ENCODE data around the gene ZBTB3. TPM values are rescaled to one million over a fixed set of nuclear protein-coding genes. Genes with fewer than 3 reads are reported as not detected.

ZBTB3 gene
- total RNA-seq, 1 experiment from 2014 or later = 12.0 TPM

DNA sequence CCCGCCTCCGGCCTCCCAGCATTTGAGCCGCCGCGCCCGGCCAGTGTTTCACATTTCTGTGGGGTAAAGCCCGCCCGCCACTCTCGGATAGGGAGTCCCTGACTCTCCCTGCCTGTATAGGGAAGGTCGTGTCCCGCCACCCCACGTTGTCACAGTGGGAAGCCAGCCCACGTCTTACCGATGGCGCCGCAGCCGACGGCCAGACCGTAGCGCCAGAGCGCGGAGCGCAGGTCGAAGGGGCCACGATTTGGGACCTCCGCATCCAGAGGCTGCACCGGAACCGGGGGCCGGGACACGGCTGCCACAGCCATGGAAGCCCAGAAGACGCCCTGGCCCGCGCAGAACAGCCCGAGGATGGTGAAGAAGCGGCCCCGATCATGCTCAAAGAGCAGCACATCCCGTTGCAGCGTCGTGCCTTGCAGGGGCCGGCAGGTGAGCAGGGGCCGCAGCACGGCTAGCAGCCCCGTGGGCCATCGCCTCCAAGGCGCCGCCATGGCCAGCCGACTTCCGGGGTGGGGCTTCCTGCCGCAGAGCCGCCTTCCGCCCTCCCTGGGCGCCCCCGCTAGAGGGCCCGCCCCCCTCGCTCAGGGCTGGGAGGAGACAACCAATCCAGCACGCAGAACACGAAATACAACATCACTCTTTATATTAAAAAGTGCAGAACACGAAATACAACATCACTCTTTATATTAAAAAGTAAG, 37.7 kb upstream of the ZBTB3 start, which contains the start of gene TMEM223:
Gene TMEM223, minus strand, starts transcription at position 506 of the 701 bp plus-strand sequence. Its CDS starts 12 bp downstream, at position 494.
- Histone ChIP-seq H3K27me3 (replicated peaks; ENCODE audit: insufficient read depth, low read depth, low read length, poor library complexity) (no peaks in the 10 kb centered on the region), H3K4me3 (ENCODE audit: low read depth, low read length, poor library complexity, severe bottlenecking) (peak within 1 kb of the TSS; percentile 97), H3K9me3 (ENCODE audit: low read depth, low read length, poor library complexity, severe bottlenecking) (no peaks in the 10 kb centered on the region), H3K27ac (ENCODE audit: low read depth, low read length, poor library complexity, severe bottlenecking) (peak within 1 kb of the TSS; percentile 91), H3K4me1 (ENCODE audit: insufficient read depth, low read length, poor library complexity, severe bottlenecking) (peaks cover 37% of the 10 kb centered on the region), H3K36me3 (ENCODE audit: insufficient read depth, low read length, poor library complexity, severe bottlenecking) (peaks cover 67% of the 10 kb centered on the region)
- ChIA-PET CTCF (interaction anchor here (0.6 kb wide), 1 partner anchor 65 kb away, joined by 3 read pairs; no protein-coding TSS in a partner anchor), POLR2A (ENCODE audit: low non-redundant PET) (interaction anchor here (0.6 kb wide), 1 partner anchor 93 kb away, joined by 6 read pairs; no protein-coding TSS in a partner anchor)
- peak; percentile 95 for DNase-seq (ENCODE audit: low spot score)
- TF ChIP-seq, protein P1, sequence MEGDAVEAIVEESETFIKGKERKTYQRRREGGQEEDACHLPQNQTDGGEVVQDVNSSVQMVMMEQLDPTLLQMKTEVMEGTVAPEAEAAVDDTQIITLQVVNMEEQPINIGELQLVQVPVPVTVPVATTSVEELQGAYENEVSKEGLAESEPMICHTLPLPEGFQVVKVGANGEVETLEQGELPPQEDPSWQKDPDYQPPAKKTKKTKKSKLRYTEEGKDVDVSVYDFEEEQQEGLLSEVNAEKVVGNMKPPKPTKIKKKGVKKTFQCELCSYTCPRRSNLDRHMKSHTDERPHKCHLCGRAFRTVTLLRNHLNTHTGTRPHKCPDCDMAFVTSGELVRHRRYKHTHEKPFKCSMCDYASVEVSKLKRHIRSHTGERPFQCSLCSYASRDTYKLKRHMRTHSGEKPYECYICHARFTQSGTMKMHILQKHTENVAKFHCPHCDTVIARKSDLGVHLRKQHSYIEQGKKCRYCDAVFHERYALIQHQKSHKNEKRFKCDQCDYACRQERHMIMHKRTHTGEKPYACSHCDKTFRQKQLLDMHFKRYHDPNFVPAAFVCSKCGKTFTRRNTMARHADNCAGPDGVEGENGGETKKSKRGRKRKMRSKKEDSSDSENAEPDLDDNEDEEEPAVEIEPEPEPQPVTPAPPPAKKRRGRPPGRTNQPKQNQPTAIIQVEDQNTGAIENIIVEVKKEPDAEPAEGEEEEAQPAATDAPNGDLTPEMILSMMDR (conservative IDR thresholded peaks at IDR 0.05; ENCODE audit: low read depth, low read length) = 0 out of 2 replicates have a peak, but pooled peaks have one; percentile 23
- TF ChIP-seq EZH2 (IDR thresholded peaks at IDR 0.05; ENCODE audit: borderline replicate concordance, low read depth, low read length, poor library complexity, severe bottlenecking) = no peak
- no TSS peak for BruUV-seq (replicated peaks)
- intact Hi-C loops (cut with micrococcal nuclease; ENCODE audit: unreplicated experiment) = loop anchor here (5.0 kb wide), 1 partner anchor 41 kb away; the partner anchor contains the start of genes STX5 and TEX54

DNA sequence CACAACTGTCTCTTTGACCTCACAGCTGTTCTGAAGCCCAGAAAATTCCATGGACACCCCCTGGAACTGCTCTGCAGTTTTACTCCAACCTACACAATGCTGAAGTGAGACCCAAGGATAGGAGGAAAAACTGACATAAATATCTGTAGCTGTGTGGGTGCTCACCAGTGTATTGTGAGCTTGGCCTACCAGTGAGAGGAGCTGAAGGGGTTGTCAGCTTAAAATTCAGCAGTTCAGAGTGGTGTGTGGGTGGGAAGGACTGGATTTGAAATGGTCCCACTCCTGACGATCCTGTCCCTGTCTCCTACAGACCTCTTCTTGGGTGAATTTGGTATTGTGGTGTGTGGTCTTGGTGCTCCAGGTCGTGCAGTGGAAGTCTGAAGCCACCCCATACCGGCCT, 35.6 kb upstream of the ZBTB3 start:
- Histone ChIP-seq H3K4me3 (ENCODE audit: low read depth, low read length, poor library complexity, severe bottlenecking) (no peak overlapping the region), H3K27me3 (replicated peaks; ENCODE audit: insufficient read depth, low read depth, low read length, poor library complexity) (no peaks in the 10 kb centered on the region), H3K27ac (ENCODE audit: low read depth, low read length, poor library complexity, severe bottlenecking) (peak overlapping the region; percentile 39), H3K36me3 (ENCODE audit: insufficient read depth, low read length, poor library complexity, severe bottlenecking) (peaks cover 56% of the 10 kb centered on the region), H3K4me1 (ENCODE audit: insufficient read depth, low read length, poor library complexity, severe bottlenecking) (peaks cover 33% of the 10 kb centered on the region), H3K9me3 (ENCODE audit: low read depth, low read length, poor library complexity, severe bottlenecking) (no peaks in the 10 kb centered on the region)
- DNase-seq (ENCODE audit: low spot score) = no peak
- CTCF ChIA-PET = interaction anchor here (0.8 kb wide), 1 partner anchor 365 kb away, joined by 3 read pairs; no protein-coding TSS in a partner anchor
- TF ChIP-seq, protein P1 (conservative IDR thresholded peaks at IDR 0.05; ENCODE audit: low read depth, low read length) = no peak
- no peak for TF ChIP-seq EZH2 (IDR thresholded peaks at IDR 0.05; ENCODE audit: borderline replicate concordance, low read depth, low read length, poor library complexity, severe bottlenecking)
- no TSS peak for BruUV-seq (replicated peaks)
- intact Hi-C loops (cut with micrococcal nuclease; ENCODE audit: unreplicated experiment) = loop anchor here (5.0 kb wide), 2 partner anchors 53 to 93 kb away; partner anchors contain the start of gene SLC3A2
- POLR2A ChIA-PET (ENCODE audit: low non-redundant PET) = no interaction called here

DNA sequence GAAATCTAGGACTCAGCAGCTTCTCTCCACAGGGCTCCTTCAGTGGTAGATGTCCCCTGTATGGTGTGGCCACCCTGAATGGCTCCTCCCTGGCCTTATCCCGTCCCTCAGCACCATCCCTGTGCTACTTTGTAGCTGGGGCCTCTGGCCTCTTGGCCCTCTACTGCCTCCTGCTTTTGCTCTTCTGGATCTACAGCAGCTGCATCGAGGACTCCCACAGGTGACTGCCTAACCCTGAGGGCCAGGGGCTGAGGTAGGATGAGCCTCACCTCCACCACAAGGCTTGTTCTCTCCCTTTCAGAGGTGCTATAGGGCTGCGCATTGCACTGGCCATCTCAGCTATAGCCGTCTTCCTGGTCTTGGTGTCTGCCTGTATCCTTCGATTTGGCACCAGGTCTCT, 35.0 kb upstream of the ZBTB3 start:
- peaks cover 50% of the 10 kb centered on the region for H3K36me3 ChIP-seq (ENCODE audit: insufficient read depth, low read length, poor library complexity, severe bottlenecking)

More for the DNA sequence above, 35.0 kb upstream of the ZBTB3 start:
- no peaks in the 10 kb centered on the region for H3K9me3 ChIP-seq (ENCODE audit: low read depth, low read length, poor library complexity, severe bottlenecking)
- intact Hi-C loops (cut with micrococcal nuclease; ENCODE audit: unreplicated experiment) = loop anchor here (5.0 kb wide), 2 partner anchors 53 to 93 kb away; partner anchors contain the start of gene SLC3A2
- TF ChIP-seq EZH2 (IDR thresholded peaks at IDR 0.05; ENCODE audit: borderline replicate concordance, low read depth, low read length, poor library complexity, severe bottlenecking) = no peak
- TF ChIP-seq, protein P1 (conservative IDR thresholded peaks at IDR 0.05; ENCODE audit: low read depth, low read length) = no peak
- no peaks in the 10 kb centered on the region for H3K27me3 ChIP-seq (replicated peaks; ENCODE audit: insufficient read depth, low read depth, low read length, poor library complexity)
- DNase-seq (ENCODE audit: low spot score) = no peak
- peak overlapping the region; percentile 19 for H3K27ac ChIP-seq (ENCODE audit: low read depth, low read length, poor library complexity, severe bottlenecking)
- no TSS peak for BruUV-seq (replicated peaks)
- peak overlapping the region; percentile 5 for H3K4me3 ChIP-seq (ENCODE audit: low read depth, low read length, poor library complexity, severe bottlenecking)
- peaks cover 31% of the 10 kb centered on the region for H3K4me1 ChIP-seq (ENCODE audit: insufficient read depth, low read length, poor library complexity, severe bottlenecking)
- POLR2A ChIA-PET (ENCODE audit: low non-redundant PET) = interaction anchor here (0.6 kb wide), 1 partner anchor 60 kb away, joined by 3 read pairs; no protein-coding TSS in a partner anchor
- CTCF ChIA-PET = interaction anchor here (0.8 kb wide), 1 partner anchor 364 kb away, joined by 3 read pairs; no protein-coding TSS in a partner anchor

Data from A673 (cell line).